Measurements from ENCODE around the gene ABCA4.

ABCA4 gene

DNA sequence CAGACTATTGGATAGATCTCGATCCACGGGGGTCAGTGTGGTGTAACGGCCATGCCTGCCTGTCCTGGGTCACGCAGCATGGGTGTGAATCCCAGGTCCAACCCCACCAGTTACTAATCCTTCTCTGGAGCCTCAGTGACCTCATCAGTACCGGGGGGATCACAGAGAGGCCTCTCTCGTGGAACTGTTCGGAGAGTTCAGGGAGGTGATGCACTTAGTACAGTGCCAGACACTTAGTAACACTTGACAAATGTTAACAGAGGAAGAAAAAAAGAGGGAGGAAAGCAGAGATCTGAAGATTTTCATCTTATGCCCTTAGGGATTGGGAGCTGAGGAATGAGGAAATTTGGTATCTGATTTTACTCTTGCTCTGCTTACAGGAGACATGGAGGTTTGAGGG, 2.9 kb downstream of the ABCA4 start:
- Histone ChIP-seq H4K20me1 (ENCODE audit: insufficient read depth, low read length, poor library complexity, severe bottlenecking) (no peaks in the 10 kb centered on the region), H3K27me3 (ENCODE audit: insufficient read depth, low read length, poor library complexity, severe bottlenecking) (no peaks in the 10 kb centered on the region), H3K9ac (ENCODE audit: low read depth, low read length, poor library complexity, severe bottlenecking) (no peak overlapping the region), H3K9me2 (replicated peaks; ENCODE audit: low read depth, low read length) (no peaks in the 10 kb centered on the region), H2AFZ (ENCODE audit: low read length) (no peak overlapping the region), H3K4me1 (ENCODE audit: insufficient read depth, low read length, poor library complexity, severe bottlenecking) (peaks cover 27% of the 10 kb centered on the region), H3K4me3 (ENCODE audit: low read length, poor library complexity, severe bottlenecking) (no peak overlapping the region), H3K9me3 (ENCODE audit: insufficient read depth, low read depth, low read length) (no peaks in the 10 kb centered on the region), H3F3A (ENCODE audit: low read depth) (no peaks in the 10 kb centered on the region), H3K79me2 (ENCODE audit: insufficient read depth, low read length) (no peaks in the 10 kb centered on the region), H3K4me2 (ENCODE audit: low read depth, low read length, poor library complexity, severe bottlenecking) (no peak overlapping the region), H3K36me3 (ENCODE audit: insufficient read depth, low read length) (no peaks in the 10 kb centered on the region)
- no peak for TF ChIP-seq EZH2phosphoT487 (IDR thresholded peaks at IDR 0.05; ENCODE audit: borderline replicate concordance)
- TF ChIP-seq, protein P1, sequence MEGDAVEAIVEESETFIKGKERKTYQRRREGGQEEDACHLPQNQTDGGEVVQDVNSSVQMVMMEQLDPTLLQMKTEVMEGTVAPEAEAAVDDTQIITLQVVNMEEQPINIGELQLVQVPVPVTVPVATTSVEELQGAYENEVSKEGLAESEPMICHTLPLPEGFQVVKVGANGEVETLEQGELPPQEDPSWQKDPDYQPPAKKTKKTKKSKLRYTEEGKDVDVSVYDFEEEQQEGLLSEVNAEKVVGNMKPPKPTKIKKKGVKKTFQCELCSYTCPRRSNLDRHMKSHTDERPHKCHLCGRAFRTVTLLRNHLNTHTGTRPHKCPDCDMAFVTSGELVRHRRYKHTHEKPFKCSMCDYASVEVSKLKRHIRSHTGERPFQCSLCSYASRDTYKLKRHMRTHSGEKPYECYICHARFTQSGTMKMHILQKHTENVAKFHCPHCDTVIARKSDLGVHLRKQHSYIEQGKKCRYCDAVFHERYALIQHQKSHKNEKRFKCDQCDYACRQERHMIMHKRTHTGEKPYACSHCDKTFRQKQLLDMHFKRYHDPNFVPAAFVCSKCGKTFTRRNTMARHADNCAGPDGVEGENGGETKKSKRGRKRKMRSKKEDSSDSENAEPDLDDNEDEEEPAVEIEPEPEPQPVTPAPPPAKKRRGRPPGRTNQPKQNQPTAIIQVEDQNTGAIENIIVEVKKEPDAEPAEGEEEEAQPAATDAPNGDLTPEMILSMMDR (conservative IDR thresholded peaks at IDR 0.05; ENCODE audit: low read length), result no peak

DNA sequence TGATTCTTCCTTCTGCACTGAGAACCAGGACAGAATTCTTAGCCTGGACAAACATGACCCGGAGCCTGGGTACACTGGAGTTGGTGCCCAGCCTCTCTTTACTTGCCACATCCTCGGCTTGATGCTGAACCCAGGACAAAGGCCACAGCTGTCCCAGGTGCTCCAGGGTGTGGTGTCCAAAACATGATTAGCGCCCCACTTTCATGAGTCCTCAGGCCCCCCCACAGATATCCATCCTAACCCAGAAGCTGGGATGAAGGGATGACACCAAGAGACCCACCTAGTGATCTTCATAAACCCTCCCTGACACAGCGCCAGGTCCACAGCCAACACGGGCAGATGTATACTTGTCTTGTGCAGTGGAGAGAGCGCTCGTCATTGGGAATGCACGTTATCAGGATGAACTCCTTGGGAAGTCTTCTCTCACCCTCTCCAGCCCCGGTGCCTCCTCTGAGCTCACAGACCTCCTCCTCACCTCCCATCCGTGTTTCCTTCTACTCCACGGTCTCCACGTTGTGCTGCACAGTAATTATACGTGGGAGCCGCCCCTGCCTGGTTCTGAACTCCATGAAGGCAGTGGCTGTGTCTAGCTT, 3.6 kb downstream of the ABCA4 start:
- Histone ChIP-seq H3K4me2 (ENCODE audit: low read depth, low read length, poor library complexity, severe bottlenecking) (peak overlapping the region; percentile 8), H3K27me3 (ENCODE audit: insufficient read depth, low read length, poor library complexity, severe bottlenecking) (no peaks in the 10 kb centered on the region), H3K9me3 (ENCODE audit: insufficient read depth, low read depth, low read length) (no peaks in the 10 kb centered on the region), H3K9ac (ENCODE audit: low read depth, low read length, poor library complexity, severe bottlenecking) (no peak overlapping the region), H3K9me2 (replicated peaks; ENCODE audit: low read depth, low read length) (no peaks in the 10 kb centered on the region), H3K4me3 (ENCODE audit: low read length, poor library complexity, severe bottlenecking) (no peak overlapping the region), H4K20me1 (ENCODE audit: insufficient read depth, low read length, poor library complexity, severe bottlenecking) (no peaks in the 10 kb centered on the region), H3K4me1 (ENCODE audit: insufficient read depth, low read length, poor library complexity, severe bottlenecking) (peaks cover 34% of the 10 kb centered on the region), H3F3A (ENCODE audit: low read depth) (no peaks in the 10 kb centered on the region), H3K79me2 (ENCODE audit: insufficient read depth, low read length) (no peaks in the 10 kb centered on the region), H2AFZ (ENCODE audit: low read length) (peak overlapping the region; percentile 71), H3K36me3 (ENCODE audit: insufficient read depth, low read length) (no peaks in the 10 kb centered on the region)
- TF ChIP-seq EZH2phosphoT487 (IDR thresholded peaks at IDR 0.05; ENCODE audit: borderline replicate concordance), result no peak
- TF ChIP-seq, protein P1 (conservative IDR thresholded peaks at IDR 0.05; ENCODE audit: low read length), result no peak

DNA sequence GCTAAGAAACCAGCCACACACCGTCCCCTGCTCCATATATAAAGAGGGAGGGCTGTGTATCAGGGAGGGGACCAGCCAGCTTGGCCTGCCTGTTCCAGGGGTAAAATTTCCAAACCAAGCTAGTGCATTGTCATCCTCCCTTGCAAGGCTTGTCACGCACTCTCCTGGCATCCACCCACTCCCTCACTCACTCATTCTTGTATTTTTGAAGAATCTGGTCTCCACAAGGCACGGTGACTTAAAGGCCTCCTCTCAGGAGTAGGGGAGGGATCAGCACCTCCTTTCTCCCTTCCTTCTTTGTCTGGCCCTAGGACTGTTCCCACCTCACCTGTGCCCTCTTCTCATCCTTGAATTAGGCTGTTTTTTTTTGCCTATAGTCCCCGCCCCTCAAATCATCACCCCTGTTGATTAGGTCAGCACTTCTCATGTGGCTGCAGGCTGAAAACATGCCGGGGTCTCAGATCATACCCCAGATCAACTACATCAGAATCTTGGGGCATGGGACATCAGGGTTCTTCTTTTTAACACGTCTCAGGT, 5.0 kb downstream of the ABCA4 start:
- TF ChIP-seq, protein P1 (conservative IDR thresholded peaks at IDR 0.05; ENCODE audit: low read length), result no peak
- TF ChIP-seq EZH2phosphoT487 (IDR thresholded peaks at IDR 0.05; ENCODE audit: borderline replicate concordance), result no peak
- Histone ChIP-seq H3K27me3 (ENCODE audit: insufficient read depth, low read length, poor library complexity, severe bottlenecking) (no peaks in the 10 kb centered on the region), H3K9me3 (ENCODE audit: insufficient read depth, low read depth, low read length) (no peaks in the 10 kb centered on the region), H3K4me2 (ENCODE audit: low read depth, low read length, poor library complexity, severe bottlenecking) (no peak overlapping the region), H4K20me1 (ENCODE audit: insufficient read depth, low read length, poor library complexity, severe bottlenecking) (no peaks in the 10 kb centered on the region), H3F3A (ENCODE audit: low read depth) (no peaks in the 10 kb centered on the region), H3K36me3 (ENCODE audit: insufficient read depth, low read length) (no peaks in the 10 kb centered on the region), H3K9ac (ENCODE audit: low read depth, low read length, poor library complexity, severe bottlenecking) (no peak overlapping the region), H3K4me3 (ENCODE audit: low read length, poor library complexity, severe bottlenecking) (no peak overlapping the region), H3K9me2 (replicated peaks; ENCODE audit: low read depth, low read length) (no peaks in the 10 kb centered on the region), H3K4me1 (ENCODE audit: insufficient read depth, low read length, poor library complexity, severe bottlenecking) (peaks cover 47% of the 10 kb centered on the region), H3K79me2 (ENCODE audit: insufficient read depth, low read length) (no peaks in the 10 kb centered on the region), H2AFZ (ENCODE audit: low read length) (0 out of 2 replicates have a peak overlapping the region, but pooled peaks have one; percentile 23)

Data from Loucy (cell line).